GM12878 (cell line): ENCODE data around the gene IRGC.

Experiments
- ATF3 ChIP-seq: IDR thresholded peaks from 2 replicates; pipeline ENCODE4 v1.6.1; 2011; ENCODE audit warnings: low read depth, mild to moderate bottlenecking, low read length, moderate library complexity, borderline replicate concordance; ENCODE audit errors: extremely low read depth
- BACH1 ChIP-seq: fragments of 450-650 bp; IDR thresholded peaks from 2 replicates; pipeline ENCODE4 v1.6.1; 2017; ENCODE audit warnings: mild to moderate bottlenecking, borderline replicate concordance
- CEBPB ChIP-seq, 2 experiments: fragments of 150-350 bp in 1 of 2; IDR thresholded peaks; 2 replicates each; pipeline ENCODE4 v1.6.1; 2012 to 2014; ENCODE audit warnings: low read depth in 2 of 2, low read length in 2 of 2, borderline replicate concordance in 1 of 2, inconsistent platforms in 1 of 2
- CTCF ChIP-seq, 3 experiments: IDR thresholded peaks in 2 of 3; conservative IDR thresholded peaks in 1 of 3; 2 replicates each; pipeline ENCODE4 v1.5.1; 2011; ENCODE audit warnings: low read depth in 3 of 3, low read length in 3 of 3, mild to moderate bottlenecking in 3 of 3, control low read depth in 2 of 3, moderate library complexity in 2 of 3, inconsistent platforms in 1 of 3, mixed read lengths in 1 of 3; ENCODE audit not compliant: control insufficient read depth in 2 of 3, insufficient read depth in 1 of 3; ENCODE audit errors: extremely low read depth in 1 of 3
- EZH2 ChIP-seq: IDR thresholded peaks from 2 replicates; pipeline ENCODE4 v1.6.1; 2012; ENCODE audit warnings: low read depth, mild to moderate bottlenecking, control low read depth, inconsistent platforms, low read length, borderline replicate concordance; ENCODE audit not compliant: control insufficient read depth
- MXI1 ChIP-seq: fragments of 150-350 bp; IDR thresholded peaks from 2 replicates; pipeline ENCODE4 v1.6.1; 2011; ENCODE audit warnings: low read depth, mild to moderate bottlenecking, inconsistent platforms, low read length, improper control_type of control experiment
- NFIC ChIP-seq: IDR thresholded peaks from 2 replicates; pipeline ENCODE4 v1.6.1; 2012; ENCODE audit warnings: low read depth, mild to moderate bottlenecking, inconsistent platforms, low read length, moderate library complexity
- RAD21 ChIP-seq: IDR thresholded peaks from 2 replicates; pipeline ENCODE4 v1.6.1; 2011; ENCODE audit warnings: mild to moderate bottlenecking, low read depth, low read length, moderate library complexity; ENCODE audit not compliant: insufficient read depth
- RAD51 ChIP-seq: fragments of 450-650 bp; IDR thresholded peaks from 2 replicates; pipeline ENCODE4 v1.6.1; 2016; ENCODE audit warnings: moderate library complexity, mild to moderate bottlenecking, inconsistent platforms
- RFX5 ChIP-seq: IDR thresholded peaks from 2 replicates; pipeline ENCODE4 v1.6.1; 2011; ENCODE audit warnings: low read depth, low read length, improper control_type of control experiment
- SP1 ChIP-seq: IDR thresholded peaks from one replicate; pipeline ENCODE4 v1.6.1; 2011; ENCODE audit warnings: low read depth, low read length
- TAF1 ChIP-seq: IDR thresholded peaks from 2 replicates; pipeline ENCODE4 v1.6.1; 2011; ENCODE audit warnings: mild to moderate bottlenecking, low read depth, low read length, borderline replicate concordance
- YY1 ChIP-seq: IDR thresholded peaks from 2 replicates; pipeline ENCODE4 v1.6.1; 2011; ENCODE audit warnings: low read depth, mild to moderate bottlenecking, low read length
- ZNF384 ChIP-seq: IDR thresholded peaks from 2 replicates; pipeline ENCODE4 v1.6.1; 2012; ENCODE audit warnings: low read depth, mild to moderate bottlenecking, low read length, improper control_type of control experiment, borderline replicate concordance

GRCh38 chr19:43725468-43725867 is 9.6 kb downstream of the IRGC start:
- TF ChIP-seq RFX5 (no peak), TAF1 (no peak), CEBPB (IDR thresholded peaks at IDR 0.05; ENCODE audit: borderline replicate concordance in 1 of 2, low read depth in 2 of 2, low read length in 2 of 2) (no peak), SP1 (no peak), CTCF (IDR thresholded peaks at IDR 0.05 in 2 of 3, conservative IDR thresholded peaks at IDR 0.05 in 1 of 3; ENCODE audit: control insufficient read depth in 2 of 3, extremely low read depth in 1 of 3, insufficient read depth in 1 of 3, low read depth in 3 of 3, low read length in 3 of 3) (no peak), MXI1 (no peak), NFIC (peak; percentile 69), EZH2 (no peak), RAD51 (no peak), RAD21 (no peak), ZNF384 (no peak; the same call in 1 of the 2 replicates), YY1 (0 out of 2 replicates have a peak, but pooled peaks have one; percentile 21), BACH1 (no peak), ATF3 (no peak)
